DOHH2 (cell line): Measurements from ENCODE around the gene ASPM.

Experiments
- EZH2phosphoT487 ChIP-seq: fragments of 200-600 bp; sonication (generic); IDR thresholded peaks from 2 replicates; pipeline ENCODE4 v1.6.1; 2017; ENCODE audit warnings: borderline replicate concordance, mild to moderate bottlenecking, antibody characterized with exemption, low read length, moderate library complexity, mixed read lengths
- TF ChIP-seq, protein P1 (sequence below): fragments of 200-600 bp; sonication (generic); IDR thresholded peaks from one replicate; pipeline ENCODE4 v1.5.1; 2014; ENCODE audit warnings: antibody characterized with exemption, mild to moderate bottlenecking, low read depth, low read length; ENCODE audit not compliant: poor library complexity, severe bottlenecking

DNA sequence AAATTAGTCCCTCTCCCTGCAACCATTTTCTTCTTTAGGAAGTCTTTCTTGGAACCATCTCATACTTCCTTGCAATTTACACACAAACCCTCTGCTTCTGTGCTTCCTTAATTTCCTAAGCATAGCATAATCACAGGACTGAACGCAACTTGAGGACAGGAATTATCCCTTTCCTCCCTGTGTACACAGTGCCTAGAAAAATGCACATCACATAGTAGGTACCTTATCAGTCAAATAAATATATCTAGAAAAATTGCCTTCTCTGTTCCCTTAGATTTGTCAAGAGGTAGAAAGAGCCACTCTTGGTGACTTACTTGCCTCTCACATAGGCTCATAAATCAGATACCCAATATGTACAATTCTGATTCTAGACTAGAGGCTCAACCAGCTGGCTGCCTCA is 4.9 kb downstream of the ASPM start:
- TF ChIP-seq, protein P1, sequence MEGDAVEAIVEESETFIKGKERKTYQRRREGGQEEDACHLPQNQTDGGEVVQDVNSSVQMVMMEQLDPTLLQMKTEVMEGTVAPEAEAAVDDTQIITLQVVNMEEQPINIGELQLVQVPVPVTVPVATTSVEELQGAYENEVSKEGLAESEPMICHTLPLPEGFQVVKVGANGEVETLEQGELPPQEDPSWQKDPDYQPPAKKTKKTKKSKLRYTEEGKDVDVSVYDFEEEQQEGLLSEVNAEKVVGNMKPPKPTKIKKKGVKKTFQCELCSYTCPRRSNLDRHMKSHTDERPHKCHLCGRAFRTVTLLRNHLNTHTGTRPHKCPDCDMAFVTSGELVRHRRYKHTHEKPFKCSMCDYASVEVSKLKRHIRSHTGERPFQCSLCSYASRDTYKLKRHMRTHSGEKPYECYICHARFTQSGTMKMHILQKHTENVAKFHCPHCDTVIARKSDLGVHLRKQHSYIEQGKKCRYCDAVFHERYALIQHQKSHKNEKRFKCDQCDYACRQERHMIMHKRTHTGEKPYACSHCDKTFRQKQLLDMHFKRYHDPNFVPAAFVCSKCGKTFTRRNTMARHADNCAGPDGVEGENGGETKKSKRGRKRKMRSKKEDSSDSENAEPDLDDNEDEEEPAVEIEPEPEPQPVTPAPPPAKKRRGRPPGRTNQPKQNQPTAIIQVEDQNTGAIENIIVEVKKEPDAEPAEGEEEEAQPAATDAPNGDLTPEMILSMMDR = no peak
- TF ChIP-seq EZH2phosphoT487 = no peak
